ENCODE measurements around the gene TBC1D22A. TPM values are rescaled to one million over a fixed set of nuclear protein-coding genes. Genes with fewer than 3 reads are reported as not detected.

Gene TBC1D22A
- polyA plus RNA-seq, 1 donor (not counting 4 experiments of a cell fraction or from before 2014, with no cell fraction given): 20.9 TPM

DNA sequence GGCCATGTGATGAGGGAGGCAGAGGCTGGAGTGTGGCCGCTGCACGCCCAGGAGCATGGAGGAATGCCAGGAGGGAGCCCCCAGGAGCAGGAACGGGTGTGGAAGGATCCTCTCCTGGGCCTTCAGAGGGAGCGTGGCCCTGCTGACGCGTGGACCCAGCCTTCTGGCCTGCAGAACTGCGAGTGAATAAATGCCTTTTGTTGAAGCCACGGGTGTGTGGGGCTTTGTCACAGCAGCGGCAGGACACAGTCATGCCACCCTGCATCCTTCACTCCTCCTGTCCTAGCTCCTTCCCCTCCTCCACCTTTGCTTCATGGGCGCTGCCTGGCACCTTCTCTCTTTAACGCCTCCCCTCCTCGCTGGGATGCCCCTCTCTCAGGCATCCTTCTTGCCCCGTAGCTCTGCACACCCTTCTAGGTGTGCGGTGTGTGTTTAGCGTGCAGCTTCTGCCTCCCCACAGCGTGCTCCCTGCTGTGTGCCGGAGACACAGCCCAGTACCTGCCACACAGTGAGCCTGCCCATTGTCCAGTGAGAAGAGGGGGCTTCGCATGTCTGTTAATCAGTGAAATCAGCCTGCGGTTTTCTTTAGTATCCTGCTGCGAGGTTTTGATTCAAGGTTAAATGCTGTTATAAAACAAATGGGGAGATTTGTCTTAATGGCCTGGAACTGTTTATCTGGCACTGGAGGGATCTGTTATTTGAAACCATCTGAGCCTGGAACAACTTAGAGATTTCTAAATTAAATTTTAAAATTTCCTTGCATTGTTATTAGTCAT is 459.6 kb downstream of the TBC1D22A start:
- no peak overlapping the region for H2AFZ ChIP-seq (ENCODE audit: control insufficient read depth, low read length)
- H3K4me3 ChIP-seq (ENCODE audit: control insufficient read depth in 2 of 3, extremely low read depth in 1 of 3, insufficient read depth in 2 of 3, low read depth in 1 of 3, low read length in 3 of 3): no peak overlapping the region
- FAIRE-seq: no peak
- H3K36me3 ChIP-seq (ENCODE audit: control insufficient read depth in 2 of 2, extremely low read depth in 1 of 2, insufficient read depth in 2 of 2, low read length in 2 of 2): no peaks in the 10 kb centered on the region
- H3K9ac ChIP-seq (ENCODE audit: control insufficient read depth, extremely low read depth, insufficient read depth, low read length): no peak overlapping the region
- no peaks in the 10 kb centered on the region for H3K79me2 ChIP-seq (ENCODE audit: control insufficient read depth, insufficient read depth, low read length)
- no peak overlapping the region for H3K4me2 ChIP-seq (ENCODE audit: control insufficient read depth, extremely low read depth, insufficient read depth, low read depth, low read length)
- no peak overlapping the region for H3K27ac ChIP-seq (ENCODE audit: control insufficient read depth, insufficient read depth, low read length)
- H3K9me1 ChIP-seq (ENCODE audit: control insufficient read depth, extremely low read depth, insufficient read depth, low read length): no peaks in the 10 kb centered on the region
- H3K9me3 ChIP-seq (ENCODE audit: control insufficient read depth, low read depth, low read length): peaks cover 10% of the 10 kb centered on the region
- H3K27me3 ChIP-seq (ENCODE audit: control insufficient read depth, extremely low read depth, insufficient read depth, low read length): no peaks in the 10 kb centered on the region
- TF ChIP-seq, protein P1, sequence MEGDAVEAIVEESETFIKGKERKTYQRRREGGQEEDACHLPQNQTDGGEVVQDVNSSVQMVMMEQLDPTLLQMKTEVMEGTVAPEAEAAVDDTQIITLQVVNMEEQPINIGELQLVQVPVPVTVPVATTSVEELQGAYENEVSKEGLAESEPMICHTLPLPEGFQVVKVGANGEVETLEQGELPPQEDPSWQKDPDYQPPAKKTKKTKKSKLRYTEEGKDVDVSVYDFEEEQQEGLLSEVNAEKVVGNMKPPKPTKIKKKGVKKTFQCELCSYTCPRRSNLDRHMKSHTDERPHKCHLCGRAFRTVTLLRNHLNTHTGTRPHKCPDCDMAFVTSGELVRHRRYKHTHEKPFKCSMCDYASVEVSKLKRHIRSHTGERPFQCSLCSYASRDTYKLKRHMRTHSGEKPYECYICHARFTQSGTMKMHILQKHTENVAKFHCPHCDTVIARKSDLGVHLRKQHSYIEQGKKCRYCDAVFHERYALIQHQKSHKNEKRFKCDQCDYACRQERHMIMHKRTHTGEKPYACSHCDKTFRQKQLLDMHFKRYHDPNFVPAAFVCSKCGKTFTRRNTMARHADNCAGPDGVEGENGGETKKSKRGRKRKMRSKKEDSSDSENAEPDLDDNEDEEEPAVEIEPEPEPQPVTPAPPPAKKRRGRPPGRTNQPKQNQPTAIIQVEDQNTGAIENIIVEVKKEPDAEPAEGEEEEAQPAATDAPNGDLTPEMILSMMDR (optimal IDR thresholded peaks at IDR 0.05 in 1 of 3, IDR thresholded peaks at IDR 0.05 in 1 of 3, conservative IDR thresholded peaks at IDR 0.05 in 1 of 3; ENCODE audit: extremely low read depth in 1 of 3, insufficient read depth in 2 of 3, low read length in 3 of 3): no peak
- TF ChIP-seq EZH2 (IDR thresholded peaks at IDR 0.05; ENCODE audit: low read length): no peak
- H3K4me1 ChIP-seq (ENCODE audit: control insufficient read depth, extremely low read depth, insufficient read depth, low read length): no peaks in the 10 kb centered on the region
- DNase-seq (ENCODE audit: low read depth, low spot score): no peak
- dilution Hi-C loops (cut with MboI; ENCODE audit: extremely low pct_ligation_motif_present, low sequenced_read_pairs): no loop called here
- no peaks in the 10 kb centered on the region for H4K20me1 ChIP-seq (ENCODE audit: control insufficient read depth, extremely low read depth, insufficient read depth, low read length)

Other genes starting within 250 kb of the TBC1D22A start
- 16.1 to 23.2 TPM (median 20.6 TPM) in 3 replicates for gene CELSR1, start 225.0 kb upstream of the TBC1D22A start, polyA plus RNA-seq
- 15.4 to 18.4 TPM (median 17.3 TPM) in 3 replicates for gene GRAMD4, start 142.3 kb upstream of the TBC1D22A start, polyA plus RNA-seq
- gene CERK, start 24.4 kb upstream of the TBC1D22A start, polyA plus RNA-seq: 11.7 to 12.7 TPM (median 11.9 TPM) in 3 replicates

Data from keratinocyte (primary cell).